GM21723 (cell line): Measurements from ENCODE around the gene P2RY6.

ENCODE experiments used
- ATAC-seq: cut with Tn5 transposase; IDR thresholded peaks from one replicate; pipeline ENCODE4 v1.9.1; 2021; ENCODE audit warnings: mild to moderate bottlenecking, moderate library complexity; ENCODE audit not compliant: unreplicated experiment

P2RY6 gene

GRCh38 chr11:73236854-73237253 is 35.3 kb upstream of the P2RY6 start:
- ATAC-seq, result no peak

- ATAC-seq, result no peak
These were observed 34.5 kb upstream of the P2RY6 start for GRCh38 chr11:73237471-73238290.

DNA sequence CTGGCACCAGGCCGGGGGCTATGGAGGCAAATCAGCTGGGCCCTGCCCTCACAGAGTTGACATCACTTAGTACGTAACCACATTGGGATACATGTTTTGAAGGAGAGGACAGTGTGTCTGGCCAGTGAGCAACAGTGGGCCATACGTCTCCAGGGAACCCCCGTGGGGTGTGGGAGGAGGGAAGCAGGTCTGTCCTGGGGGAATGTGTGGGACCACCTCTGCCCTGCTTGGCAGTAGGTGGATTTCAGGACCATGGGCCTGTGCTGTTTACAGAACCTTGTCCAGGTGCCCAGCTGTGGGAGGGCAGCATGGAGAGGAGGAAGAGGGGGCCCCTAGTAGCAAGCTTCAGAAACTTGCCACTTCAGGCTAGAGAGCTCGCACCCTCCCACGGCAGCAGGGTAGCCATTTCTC is 33.0 kb upstream of the P2RY6 start:
- ATAC-seq, result no peak

- no peak for ATAC-seq
These were observed 32.5 kb upstream of the P2RY6 start for GRCh38 chr11:73239571-73240189.

DNA sequence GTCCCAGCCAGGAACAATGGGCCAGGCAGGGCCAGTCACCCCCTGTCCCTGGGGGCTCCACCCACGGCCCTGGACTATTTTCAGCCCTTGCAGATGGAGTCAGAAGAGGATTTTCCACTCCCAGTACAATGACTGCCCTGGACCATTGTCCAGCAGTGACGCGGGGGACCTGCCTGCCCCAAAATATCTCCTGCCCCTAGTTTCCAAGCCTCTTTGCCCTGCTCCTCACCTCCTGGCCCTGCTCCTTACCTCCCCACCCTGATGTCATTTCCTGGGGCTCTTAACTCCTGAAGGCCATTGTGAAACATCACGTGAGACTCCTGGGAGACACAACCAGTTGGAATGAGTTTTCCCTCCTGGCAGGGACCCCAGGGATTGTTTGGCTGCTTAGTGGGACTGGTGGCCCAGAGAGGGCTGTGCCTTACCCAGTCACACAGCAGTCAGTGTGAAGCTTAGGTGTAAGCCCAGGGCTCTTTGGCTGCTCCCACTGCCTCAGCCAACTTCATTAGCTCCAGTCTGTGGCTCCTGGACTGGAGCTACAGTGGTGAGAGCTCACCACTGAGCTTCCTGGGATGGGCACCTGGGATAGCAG is 31.9 kb upstream of the P2RY6 start:
- ATAC-seq, result no peak

GRCh38 chr11:73241300-73241699 is 30.8 kb upstream of the P2RY6 start:
- no peak for ATAC-seq

- peak; percentile 62 for ATAC-seq
These were observed 29.7 kb upstream of the P2RY6 start for GRCh38 chr11:73242251-73243092.

- ATAC-seq, result no peak
These were observed 29.0 kb upstream of the P2RY6 start for GRCh38 chr11:73243093-73243485.

- ATAC-seq, result no peak
These were observed 27.4 kb upstream of the P2RY6 start for GRCh38 chr11:73244589-73245240.

DNA sequence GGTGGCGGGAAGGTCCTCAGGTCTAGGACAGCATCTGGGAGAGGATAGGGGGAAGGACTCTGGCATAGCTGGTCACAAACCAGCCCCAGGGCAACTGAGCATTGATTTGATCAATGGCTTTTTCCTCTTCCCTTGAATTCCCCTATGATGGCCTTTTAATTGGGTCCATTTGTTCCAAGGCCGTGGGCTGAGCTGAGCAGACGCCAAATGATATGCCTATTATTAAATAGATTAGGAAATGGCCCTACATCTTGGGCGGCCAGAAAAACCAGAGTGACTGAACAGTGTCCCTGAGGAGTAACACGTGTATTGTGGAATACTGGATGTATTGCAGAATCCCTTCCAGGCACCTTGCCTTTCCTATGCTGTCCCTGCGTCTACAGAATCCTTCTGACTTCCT is 26.7 kb upstream of the P2RY6 start:
- ATAC-seq, result no peak

DNA sequence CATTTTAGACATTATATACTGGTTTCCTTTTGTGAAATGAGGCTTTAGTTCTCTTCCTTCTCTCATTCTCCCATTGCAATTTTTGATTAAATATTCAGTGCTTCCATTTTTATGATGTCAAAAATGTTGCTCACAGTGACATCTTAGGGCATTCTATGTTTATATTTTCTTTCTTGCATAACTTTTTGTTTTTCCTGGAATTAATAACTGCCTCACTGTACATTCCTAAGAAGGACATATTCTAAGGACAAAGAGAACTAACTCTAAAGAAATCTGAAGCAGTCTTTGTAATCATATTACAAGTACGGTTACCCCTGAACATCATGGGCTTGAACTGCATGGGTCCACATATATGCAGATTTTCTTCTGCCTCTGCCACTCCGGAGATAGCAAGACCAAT is 25.8 kb upstream of the P2RY6 start:
- no peak for ATAC-seq

DNA sequence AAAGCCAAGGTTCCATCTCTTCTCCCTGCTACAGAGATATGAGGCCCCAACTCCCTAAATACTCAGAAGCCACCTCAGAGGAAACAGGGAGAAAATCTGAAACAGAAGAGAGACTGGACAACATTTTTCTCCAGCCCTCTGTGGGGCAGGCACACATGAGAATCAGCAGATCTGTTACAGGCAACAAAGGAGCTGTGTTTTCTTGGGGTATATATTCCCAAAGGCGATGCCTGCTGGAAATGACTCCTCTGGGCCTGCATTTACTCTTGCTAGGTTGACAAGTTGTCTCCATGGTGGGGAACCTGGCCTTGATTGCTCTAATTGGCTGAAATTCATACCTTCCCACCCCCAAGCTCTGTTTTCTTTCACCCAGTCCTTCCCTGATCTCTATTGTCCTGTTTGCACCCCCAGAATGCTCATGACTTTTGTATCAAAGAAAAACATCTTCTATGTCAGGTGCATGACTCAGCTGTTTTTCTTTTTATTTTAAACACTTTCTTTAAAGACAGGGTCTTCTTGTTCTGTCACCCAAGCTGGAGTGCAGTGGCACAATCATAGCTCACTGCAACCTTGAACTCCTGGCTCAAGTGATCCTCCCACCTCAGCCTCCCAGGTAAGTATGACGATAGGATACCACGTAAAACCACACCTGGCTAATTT is 23.5 kb upstream of the P2RY6 start:
- ATAC-seq, result no peak

DNA sequence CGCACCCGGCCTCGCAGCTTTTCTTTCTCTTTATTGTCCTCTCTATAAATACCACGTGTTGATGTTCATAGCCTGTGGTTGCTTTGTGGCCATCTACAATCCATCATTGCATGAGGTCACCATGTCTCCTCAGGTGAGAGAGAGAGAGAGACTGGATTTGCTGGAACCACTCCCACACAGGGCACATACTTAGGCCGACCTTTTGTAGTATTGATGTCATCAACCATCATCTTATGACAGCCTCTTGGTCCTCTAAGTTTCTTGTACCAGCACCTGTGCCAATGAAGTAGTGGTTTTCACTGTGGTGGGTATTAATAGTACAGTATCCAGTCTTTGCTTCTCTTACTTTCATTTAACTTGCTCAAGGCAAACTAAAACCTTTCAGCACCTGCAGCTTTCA is 22.8 kb upstream of the P2RY6 start:
- ATAC-seq, result no peak

GRCh38 chr11:73249853-73250783 is 22.0 kb upstream of the P2RY6 start:
- no peak for ATAC-seq

GRCh38 chr11:73252577-73253191 is 19.5 kb upstream of the P2RY6 start:
- ATAC-seq, result no peak

DNA sequence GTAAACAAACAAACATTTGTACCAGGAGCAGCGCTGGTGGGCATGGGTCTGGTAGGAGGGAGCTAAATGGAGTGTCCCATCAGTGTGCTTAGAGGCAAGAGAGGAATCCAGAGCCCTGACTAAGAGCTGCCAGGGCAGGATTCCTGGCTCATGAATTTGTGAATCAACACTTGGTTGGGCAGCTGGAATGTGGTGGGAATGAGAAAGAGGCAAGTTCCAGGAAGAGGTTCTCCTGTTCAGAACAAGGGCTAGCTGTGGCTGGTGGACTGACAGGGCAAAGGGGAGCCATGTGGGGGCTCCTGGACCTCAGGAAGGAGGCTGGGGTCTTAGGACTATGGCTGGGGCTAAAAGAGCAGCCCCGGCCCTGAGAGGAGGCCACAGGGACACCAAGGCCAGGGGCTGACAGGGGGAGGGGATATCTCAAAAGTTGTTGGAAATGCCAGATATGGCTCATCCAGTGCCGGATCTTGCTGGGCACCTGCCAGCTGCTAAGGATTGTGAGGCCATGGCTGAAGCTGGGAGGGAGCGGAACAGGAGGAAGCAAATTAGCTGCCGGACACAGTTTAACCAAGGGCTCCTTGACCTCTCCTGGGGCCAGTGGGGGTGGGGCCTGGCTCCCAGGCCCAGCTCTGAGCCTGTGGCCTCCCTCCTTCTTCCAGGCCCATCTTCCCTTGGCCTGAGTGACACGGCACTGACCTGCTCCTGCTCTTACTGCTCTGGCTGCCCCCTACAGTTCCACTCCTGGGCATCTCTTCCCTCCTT is 14.6 kb upstream of the P2RY6 start:
- no peak for ATAC-seq

DNA sequence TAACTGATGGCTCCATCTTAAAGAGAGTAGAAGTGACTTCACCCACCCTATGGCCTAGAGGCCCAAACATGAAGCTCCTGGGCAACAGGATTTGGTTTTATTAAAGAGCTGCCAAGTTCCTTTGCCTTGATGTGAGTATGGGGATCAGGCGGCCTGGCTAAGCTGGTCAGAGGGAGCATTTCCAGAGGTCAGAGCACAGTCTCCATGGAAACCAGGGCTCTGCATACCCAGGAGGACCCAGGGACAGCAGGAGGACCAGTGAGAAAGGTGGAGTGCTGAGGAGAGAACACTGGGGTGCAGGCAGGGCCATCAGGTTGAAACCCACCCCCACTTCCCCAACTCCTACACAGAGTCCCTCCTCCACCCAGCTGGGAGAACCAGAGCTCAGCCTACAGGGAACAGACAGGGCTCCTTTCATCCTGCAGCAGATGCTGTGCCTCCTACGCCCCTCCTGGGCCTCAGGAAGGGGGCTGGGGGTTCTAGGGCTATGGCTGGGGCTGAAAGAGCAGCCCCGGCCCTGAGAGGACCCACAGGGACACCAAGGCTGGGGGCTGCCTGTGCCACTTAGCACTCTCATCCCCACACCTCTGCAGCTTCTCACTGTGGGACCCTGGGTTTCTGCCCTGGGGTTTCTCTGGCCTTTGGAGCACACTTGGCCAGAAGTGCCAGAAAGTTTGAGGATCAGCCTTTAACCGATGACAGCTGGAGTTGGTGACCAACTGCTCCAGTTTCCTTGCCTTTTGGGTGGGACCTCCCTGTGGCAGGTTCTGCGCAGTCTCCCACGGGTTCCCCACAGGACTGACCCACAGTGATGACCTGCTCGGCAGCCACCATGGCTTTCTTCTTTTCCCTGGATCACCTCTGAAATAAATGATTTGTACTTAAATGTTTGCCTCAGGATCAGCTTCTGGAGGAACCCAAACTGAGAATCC is 13.8 kb upstream of the P2RY6 start:
- no peak for ATAC-seq
